ENCODE measurements around the gene PISD.

The PISD gene

DNA sequence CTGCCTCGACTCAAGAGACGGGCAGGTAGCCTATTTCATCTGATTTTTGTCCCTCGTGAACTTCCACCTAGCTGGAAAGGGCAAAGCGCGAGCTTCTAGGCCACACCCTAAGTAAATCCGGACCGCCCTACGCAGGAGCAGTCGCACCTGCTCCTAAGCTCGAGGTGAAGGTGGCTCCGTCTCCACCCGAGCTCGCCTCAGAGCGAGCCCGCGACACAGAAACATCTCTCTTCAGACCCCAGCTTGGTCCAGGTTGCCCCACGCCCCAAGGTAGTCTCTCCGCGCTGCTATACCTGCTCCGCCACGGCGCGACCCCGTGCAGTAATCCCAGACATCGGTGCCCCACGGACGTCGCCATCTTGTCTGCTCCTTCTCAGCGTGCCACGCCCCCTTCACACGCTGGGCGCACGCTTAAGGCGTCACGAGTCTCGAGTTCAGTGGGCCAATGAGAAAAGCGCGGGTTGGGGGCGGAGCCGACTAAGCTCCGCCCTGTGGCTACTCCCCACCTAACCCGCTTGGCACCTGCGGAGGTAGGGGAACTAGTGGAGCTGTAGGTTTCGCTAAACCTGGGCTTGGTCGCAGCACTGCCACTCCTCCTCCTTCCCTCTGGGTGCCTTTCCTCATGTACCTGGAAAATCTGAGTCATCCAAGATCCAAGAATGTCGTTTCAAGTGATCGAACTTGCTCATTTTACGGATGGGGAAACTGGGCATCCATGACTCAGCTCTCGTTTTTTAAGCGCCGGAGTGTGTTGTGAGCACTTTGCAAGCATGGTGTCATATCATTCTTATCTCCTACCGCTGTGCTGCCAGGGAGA lies at the start of gene PISD:
PISD (minus strand) TSS at position 365 of the 817 bp plus-strand sequence; CDS start at position 358, 7 bp downstream.
- CTCF ChIA-PET, result interaction anchor here (0.5 to 9.3 kb wide), 11 partner anchors 9 to 308 kb away, joined by 3 to 126 read pairs (median 4); no protein-coding TSS in a partner anchor
- POLR2A ChIA-PET, result interaction anchor here (0.6 to 3.6 kb wide), 23 partner anchors 9 to 947 kb away, joined by 3 to 39 read pairs (median 5); partner anchors contain the start of genes DEPDC5 and PATZ1
- Histone ChIP-seq H3K36me3 (ENCODE audit: control insufficient read depth in 2 of 2, insufficient read depth in 1 of 2, low read length in 2 of 2) (no peaks in the 10 kb centered on the region; a peak in 1 of 3 replicates), H3K4me1 (ENCODE audit: control insufficient read depth, insufficient read depth, low read length) (no peaks in the 10 kb centered on the region), H3K27ac (ENCODE audit: extremely low read depth, low read depth, low read length) (peak within 1 kb of the TSS; percentile 33; the same call in 1 of the 2 replicates), H3K4me3 (ENCODE audit: low read depth, low read length) (peak within 1 kb of the TSS; percentile 94), H3K9me3 (ENCODE audit: control insufficient read depth, insufficient read depth, low read depth, low read length) (no peaks in the 10 kb centered on the region)
- no peak for TF ChIP-seq OVOL3 (tag by site-specific recombination; IDR thresholded peaks at IDR 0.05)
- 0 out of 2 replicates have a peak, but pooled peaks have one; percentile 61 for TF ChIP-seq ZNF10 (tag by site-specific recombination; IDR thresholded peaks at IDR 0.05)
- no peak for TF ChIP-seq ZNF416 (tag by site-specific recombination; IDR thresholded peaks at IDR 0.05)
- TF ChIP-seq, protein P1, sequence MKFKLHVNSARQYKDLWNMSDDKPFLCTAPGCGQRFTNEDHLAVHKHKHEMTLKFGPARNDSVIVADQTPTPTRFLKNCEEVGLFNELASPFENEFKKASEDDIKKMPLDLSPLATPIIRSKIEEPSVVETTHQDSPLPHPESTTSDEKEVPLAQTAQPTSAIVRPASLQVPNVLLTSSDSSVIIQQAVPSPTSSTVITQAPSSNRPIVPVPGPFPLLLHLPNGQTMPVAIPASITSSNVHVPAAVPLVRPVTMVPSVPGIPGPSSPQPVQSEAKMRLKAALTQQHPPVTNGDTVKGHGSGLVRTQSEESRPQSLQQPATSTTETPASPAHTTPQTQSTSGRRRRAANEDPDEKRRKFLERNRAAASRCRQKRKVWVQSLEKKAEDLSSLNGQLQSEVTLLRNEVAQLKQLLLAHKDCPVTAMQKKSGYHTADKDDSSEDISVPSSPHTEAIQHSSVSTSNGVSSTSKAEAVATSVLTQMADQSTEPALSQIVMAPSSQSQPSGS (tag by site-specific recombination; IDR thresholded peaks at IDR 0.05; ENCODE audit: low read depth), result no peak
- no peak for TF ChIP-seq IKZF3 (tag by site-specific recombination; IDR thresholded peaks at IDR 0.05)
- peak; percentile 29; the same call in 1 of the 2 replicates for TF ChIP-seq ZBTB20 (tag by site-specific recombination; IDR thresholded peaks at IDR 0.05)
- 0 out of 2 replicates have a peak, but pooled peaks have one; percentile 10 for TF ChIP-seq PRDM4 (tag by site-specific recombination; IDR thresholded peaks at IDR 0.05)
- no peak for TF ChIP-seq MYNN (tag by site-specific recombination; IDR thresholded peaks at IDR 0.05; ENCODE audit: borderline replicate concordance)
- peak; percentile 97 for TF ChIP-seq KLF8 (tag by site-specific recombination; IDR thresholded peaks at IDR 0.05)
- TF ChIP-seq, protein P2, sequence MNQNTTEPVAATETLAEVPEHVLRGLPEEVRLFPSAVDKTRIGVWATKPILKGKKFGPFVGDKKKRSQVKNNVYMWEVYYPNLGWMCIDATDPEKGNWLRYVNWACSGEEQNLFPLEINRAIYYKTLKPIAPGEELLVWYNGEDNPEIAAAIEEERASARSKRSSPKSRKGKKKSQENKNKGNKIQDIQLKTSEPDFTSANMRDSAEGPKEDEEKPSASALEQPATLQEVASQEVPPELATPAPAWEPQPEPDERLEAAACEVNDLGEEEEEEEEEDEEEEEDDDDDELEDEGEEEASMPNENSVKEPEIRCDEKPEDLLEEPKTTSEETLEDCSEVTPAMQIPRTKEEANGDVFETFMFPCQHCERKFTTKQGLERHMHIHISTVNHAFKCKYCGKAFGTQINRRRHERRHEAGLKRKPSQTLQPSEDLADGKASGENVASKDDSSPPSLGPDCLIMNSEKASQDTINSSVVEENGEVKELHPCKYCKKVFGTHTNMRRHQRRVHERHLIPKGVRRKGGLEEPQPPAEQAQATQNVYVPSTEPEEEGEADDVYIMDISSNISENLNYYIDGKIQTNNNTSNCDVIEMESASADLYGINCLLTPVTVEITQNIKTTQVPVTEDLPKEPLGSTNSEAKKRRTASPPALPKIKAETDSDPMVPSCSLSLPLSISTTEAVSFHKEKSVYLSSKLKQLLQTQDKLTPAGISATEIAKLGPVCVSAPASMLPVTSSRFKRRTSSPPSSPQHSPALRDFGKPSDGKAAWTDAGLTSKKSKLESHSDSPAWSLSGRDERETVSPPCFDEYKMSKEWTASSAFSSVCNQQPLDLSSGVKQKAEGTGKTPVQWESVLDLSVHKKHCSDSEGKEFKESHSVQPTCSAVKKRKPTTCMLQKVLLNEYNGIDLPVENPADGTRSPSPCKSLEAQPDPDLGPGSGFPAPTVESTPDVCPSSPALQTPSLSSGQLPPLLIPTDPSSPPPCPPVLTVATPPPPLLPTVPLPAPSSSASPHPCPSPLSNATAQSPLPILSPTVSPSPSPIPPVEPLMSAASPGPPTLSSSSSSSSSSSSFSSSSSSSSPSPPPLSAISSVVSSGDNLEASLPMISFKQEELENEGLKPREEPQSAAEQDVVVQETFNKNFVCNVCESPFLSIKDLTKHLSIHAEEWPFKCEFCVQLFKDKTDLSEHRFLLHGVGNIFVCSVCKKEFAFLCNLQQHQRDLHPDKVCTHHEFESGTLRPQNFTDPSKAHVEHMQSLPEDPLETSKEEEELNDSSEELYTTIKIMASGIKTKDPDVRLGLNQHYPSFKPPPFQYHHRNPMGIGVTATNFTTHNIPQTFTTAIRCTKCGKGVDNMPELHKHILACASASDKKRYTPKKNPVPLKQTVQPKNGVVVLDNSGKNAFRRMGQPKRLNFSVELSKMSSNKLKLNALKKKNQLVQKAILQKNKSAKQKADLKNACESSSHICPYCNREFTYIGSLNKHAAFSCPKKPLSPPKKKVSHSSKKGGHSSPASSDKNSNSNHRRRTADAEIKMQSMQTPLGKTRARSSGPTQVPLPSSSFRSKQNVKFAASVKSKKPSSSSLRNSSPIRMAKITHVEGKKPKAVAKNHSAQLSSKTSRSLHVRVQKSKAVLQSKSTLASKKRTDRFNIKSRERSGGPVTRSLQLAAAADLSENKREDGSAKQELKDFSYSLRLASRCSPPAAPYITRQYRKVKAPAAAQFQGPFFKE (tag by site-specific recombination; IDR thresholded peaks at IDR 0.05; ENCODE audit: borderline replicate concordance), result no peak
- TF ChIP-seq, protein P3, sequence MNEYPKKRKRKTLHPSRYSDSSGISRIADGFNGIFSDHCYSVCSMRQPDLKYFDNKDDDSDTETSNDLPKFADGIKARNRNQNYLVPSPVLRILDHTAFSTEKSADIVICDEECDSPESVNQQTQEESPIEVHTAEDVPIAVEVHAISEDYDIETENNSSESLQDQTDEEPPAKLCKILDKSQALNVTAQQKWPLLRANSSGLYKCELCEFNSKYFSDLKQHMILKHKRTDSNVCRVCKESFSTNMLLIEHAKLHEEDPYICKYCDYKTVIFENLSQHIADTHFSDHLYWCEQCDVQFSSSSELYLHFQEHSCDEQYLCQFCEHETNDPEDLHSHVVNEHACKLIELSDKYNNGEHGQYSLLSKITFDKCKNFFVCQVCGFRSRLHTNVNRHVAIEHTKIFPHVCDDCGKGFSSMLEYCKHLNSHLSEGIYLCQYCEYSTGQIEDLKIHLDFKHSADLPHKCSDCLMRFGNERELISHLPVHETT (tag by site-specific recombination; IDR thresholded peaks at IDR 0.05), result peak; percentile 78; the same call in 1 of the 2 replicates
- TF ChIP-seq ZNF660 (tag by site-specific recombination; IDR thresholded peaks at IDR 0.05), result peak; percentile 75; the same call in 1 of the 2 replicates
- peak; percentile 99 for TF ChIP-seq YY2 (tag by site-specific recombination; IDR thresholded peaks at IDR 0.05)
- no peak for TF ChIP-seq MZF1 (tag by site-specific recombination; IDR thresholded peaks at IDR 0.05; ENCODE audit: borderline replicate concordance)
- TF ChIP-seq, protein P4, sequence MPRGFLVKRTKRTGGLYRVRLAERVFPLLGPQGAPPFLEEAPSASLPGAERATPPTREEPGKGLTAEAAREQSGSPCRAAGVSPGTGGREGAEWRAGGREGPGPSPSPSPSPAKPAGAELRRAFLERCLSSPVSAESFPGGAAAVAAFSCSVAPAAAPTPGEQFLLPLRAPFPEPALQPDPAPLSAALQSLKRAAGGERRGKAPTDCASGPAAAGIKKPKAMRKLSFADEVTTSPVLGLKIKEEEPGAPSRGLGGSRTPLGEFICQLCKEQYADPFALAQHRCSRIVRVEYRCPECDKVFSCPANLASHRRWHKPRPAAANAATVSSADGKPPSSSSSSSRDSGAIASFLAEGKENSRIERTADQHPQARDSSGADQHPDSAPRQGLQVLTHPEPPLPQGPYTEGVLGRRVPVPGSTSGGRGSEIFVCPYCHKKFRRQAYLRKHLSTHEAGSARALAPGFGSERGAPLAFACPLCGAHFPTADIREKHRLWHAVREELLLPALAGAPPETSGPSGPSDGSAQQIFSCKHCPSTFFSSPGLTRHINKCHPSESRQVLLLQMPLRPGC (tag by site-specific recombination; IDR thresholded peaks at IDR 0.05), result 0 out of 2 replicates have a peak, but pooled peaks have one; percentile 13
- peak; percentile 91 for TF ChIP-seq KLF1 (tag by site-specific recombination; IDR thresholded peaks at IDR 0.05)
- TF ChIP-seq ZBTB26 (tag by site-specific recombination; optimal IDR thresholded peaks at IDR 0.05), result peak; percentile 65
- peak; percentile 93 for TF ChIP-seq ZXDB (tag by site-specific recombination; IDR thresholded peaks at IDR 0.05)
- TF ChIP-seq, protein P5, sequence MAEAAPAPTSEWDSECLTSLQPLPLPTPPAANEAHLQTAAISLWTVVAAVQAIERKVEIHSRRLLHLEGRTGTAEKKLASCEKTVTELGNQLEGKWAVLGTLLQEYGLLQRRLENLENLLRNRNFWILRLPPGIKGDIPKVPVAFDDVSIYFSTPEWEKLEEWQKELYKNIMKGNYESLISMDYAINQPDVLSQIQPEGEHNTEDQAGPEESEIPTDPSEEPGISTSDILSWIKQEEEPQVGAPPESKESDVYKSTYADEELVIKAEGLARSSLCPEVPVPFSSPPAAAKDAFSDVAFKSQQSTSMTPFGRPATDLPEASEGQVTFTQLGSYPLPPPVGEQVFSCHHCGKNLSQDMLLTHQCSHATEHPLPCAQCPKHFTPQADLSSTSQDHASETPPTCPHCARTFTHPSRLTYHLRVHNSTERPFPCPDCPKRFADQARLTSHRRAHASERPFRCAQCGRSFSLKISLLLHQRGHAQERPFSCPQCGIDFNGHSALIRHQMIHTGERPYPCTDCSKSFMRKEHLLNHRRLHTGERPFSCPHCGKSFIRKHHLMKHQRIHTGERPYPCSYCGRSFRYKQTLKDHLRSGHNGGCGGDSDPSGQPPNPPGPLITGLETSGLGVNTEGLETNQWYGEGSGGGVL (tag by site-specific recombination; IDR thresholded peaks at IDR 0.05), result 0 out of 2 replicates have a peak, but pooled peaks have one; percentile 6
